Measurements from ENCODE around the gene HIPK2. TPM values are rescaled to one million over a fixed set of nuclear protein-coding genes. Genes with fewer than 3 reads are reported as not detected.

The HIPK2 gene
- total and polyA plus RNA-seq, 8 donors, result 3.4 to 103 (median 38.6) TPM

DNA sequence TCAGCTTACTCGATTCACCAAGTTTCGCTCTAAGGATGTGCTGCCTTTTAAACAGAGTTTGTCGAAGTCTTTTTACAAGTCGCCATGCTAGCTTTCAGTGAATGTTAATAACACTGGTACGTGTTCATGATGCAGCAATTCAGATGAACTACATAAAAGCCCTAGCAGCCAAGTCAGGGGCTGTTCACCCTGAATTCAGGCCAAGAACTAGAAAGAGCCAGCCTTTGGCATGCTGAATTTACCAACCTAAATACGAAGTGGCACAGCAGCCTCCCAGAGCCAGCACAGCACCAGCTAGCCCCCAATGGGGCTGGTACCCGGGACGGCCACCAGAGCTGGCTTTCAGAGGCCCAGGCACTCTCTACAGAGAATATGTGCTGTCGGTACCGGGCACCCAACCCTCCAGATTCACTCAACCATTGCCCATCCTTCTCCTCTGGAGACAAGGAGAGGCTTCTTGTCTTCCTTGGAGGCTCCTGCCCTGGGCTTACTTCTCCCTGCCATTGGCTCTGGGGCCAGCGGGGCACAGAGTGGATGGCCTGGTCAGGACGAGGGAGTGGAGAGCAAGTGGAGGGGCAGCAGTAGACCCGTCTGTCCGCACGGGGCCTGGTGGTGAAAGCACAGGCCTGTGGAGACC is 64.2 kb downstream of the HIPK2 start:
- peaks cover 0 to 31% (median 16%) of the 10 kb centered on the region in 4 donors for H3K4me1 ChIP-seq
- peaks cover 36 to 61% (median 56%) of the 10 kb centered on the region in 4 donors for H3K36me3 ChIP-seq
- no peaks in the 10 kb centered on the region for H3K9me3 ChIP-seq
- WGBS, 5 donors, result 87 to 93% (median 90%) methylated on average over 15 of the region's 15 CpGs
- no peak for DNase-seq
- peak overlapping the region in 3 of 5 donors; percentile 25 to 65 (median 52) for H3K27ac ChIP-seq
- H3K4me3 ChIP-seq, result no peak overlapping the region
- TF ChIP-seq, protein P1, sequence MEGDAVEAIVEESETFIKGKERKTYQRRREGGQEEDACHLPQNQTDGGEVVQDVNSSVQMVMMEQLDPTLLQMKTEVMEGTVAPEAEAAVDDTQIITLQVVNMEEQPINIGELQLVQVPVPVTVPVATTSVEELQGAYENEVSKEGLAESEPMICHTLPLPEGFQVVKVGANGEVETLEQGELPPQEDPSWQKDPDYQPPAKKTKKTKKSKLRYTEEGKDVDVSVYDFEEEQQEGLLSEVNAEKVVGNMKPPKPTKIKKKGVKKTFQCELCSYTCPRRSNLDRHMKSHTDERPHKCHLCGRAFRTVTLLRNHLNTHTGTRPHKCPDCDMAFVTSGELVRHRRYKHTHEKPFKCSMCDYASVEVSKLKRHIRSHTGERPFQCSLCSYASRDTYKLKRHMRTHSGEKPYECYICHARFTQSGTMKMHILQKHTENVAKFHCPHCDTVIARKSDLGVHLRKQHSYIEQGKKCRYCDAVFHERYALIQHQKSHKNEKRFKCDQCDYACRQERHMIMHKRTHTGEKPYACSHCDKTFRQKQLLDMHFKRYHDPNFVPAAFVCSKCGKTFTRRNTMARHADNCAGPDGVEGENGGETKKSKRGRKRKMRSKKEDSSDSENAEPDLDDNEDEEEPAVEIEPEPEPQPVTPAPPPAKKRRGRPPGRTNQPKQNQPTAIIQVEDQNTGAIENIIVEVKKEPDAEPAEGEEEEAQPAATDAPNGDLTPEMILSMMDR (IDR thresholded peaks at IDR 0.05), result no peak
- TF ChIP-seq POLR2AphosphoS5 (IDR thresholded peaks at IDR 0.05) (no peak), EP300 (IDR thresholded peaks at IDR 0.05) (no peak), POLR2A (IDR thresholded peaks at IDR 0.05) (no peak)
- no peaks in the 10 kb centered on the region for H3K27me3 ChIP-seq
- intact Hi-C loops (cut with DNase I; ENCODE audit: low total_unique reads), result loop anchor here (10.0 kb wide), 1 partner anchor 61 kb away; the partner anchor contains the start of gene HIPK2

DNA sequence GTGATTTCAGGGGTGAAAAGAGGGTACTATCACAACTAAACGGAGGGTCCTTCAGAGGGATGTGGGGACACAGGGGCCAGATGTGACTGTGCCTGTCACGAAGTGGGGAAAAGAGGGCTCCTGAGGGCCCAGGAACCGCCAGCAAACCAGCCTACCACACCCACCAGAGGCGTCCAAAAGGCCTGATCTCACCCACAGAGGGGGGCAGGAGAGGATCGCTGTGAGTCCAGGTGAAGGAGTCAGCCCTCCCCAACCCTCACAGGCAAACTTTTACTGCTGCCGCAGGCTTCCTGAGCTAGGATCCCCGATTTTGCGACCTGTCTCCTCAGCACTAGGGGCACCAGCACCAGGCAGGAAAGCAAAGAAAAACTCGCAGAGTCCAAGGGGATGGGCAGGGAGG is 64.7 kb downstream of the HIPK2 start:
- H3K36me3 ChIP-seq, result peaks cover 42 to 67% (median 61%) of the 10 kb centered on the region in 4 donors
- TF ChIP-seq, protein P1 (IDR thresholded peaks at IDR 0.05), result no peak
- TF ChIP-seq POLR2AphosphoS5 (IDR thresholded peaks at IDR 0.05), result no peak
- no peak for TF ChIP-seq EP300 (IDR thresholded peaks at IDR 0.05)
- TF ChIP-seq POLR2A (IDR thresholded peaks at IDR 0.05), result no peak
- H3K4me1 ChIP-seq, result peaks cover 0 to 25% (median 19%) of the 10 kb centered on the region in 4 donors
- no peaks in the 10 kb centered on the region for H3K27me3 ChIP-seq
- no peaks in the 10 kb centered on the region for H3K9me3 ChIP-seq
- 76 to 85% (median 84%) methylated on average over 9 of the region's 9 CpGs for WGBS, 5 donors
- no peak overlapping the region for H3K4me3 ChIP-seq
- H3K27ac ChIP-seq, result no peak overlapping the region
- no peak for DNase-seq
- intact Hi-C loops (cut with DNase I; ENCODE audit: low total_unique reads), result loop anchor here (10.0 kb wide), 1 partner anchor 62 kb away; the partner anchor contains the start of gene HIPK2

DNA sequence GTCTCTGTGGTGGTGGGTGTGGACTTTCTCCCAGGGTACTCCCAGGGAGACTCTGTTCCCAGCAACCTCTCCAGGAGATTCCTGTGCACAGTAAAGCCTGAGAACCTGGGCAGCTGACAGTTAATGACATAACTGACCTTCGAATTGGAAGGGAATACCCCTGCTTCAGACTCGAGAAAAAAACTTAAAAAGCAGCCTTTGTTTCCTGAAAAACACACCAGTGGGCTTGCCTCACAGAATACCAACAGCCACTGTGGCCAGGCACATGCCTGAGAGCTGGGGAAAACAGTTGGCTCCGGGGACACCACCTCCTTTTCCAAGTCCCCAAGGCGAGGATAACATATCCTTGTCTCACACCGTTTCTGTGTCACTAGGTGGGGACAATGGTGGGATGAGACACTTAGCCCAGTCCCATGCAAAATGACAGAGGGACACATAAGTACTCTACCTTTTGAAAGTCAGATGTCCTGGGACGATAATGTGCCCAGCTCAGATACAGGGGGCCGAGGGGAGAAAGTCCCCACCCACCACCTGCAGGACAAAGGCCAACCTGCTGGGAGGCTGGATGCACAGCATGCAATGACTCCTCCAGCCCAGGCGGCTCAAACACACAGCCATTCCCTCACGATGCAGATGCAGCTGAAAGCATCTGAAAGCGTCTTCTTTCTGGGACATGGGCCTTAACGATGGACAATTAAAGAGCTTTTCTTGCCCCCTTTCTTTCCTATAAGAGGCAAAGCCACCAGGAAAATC is 65.6 kb downstream of the HIPK2 start:
- Histone ChIP-seq H3K4me3 (no peak overlapping the region), H3K27me3 (no peaks in the 10 kb centered on the region), H3K9me3 (no peaks in the 10 kb centered on the region), H3K4me1 (peaks cover 0 to 28% (median 20%) of the 10 kb centered on the region in 4 donors), H3K27ac (no peak overlapping the region), H3K36me3 (peaks cover 44 to 76% (median 70%) of the 10 kb centered on the region in 4 donors)
- DNase-seq, result peak in 1 of 2 donors; percentile 38
- 69 to 75% (median 72%) methylated on average over 11 of the region's 11 CpGs for WGBS, 5 donors
- TF ChIP-seq, protein P1 (IDR thresholded peaks at IDR 0.05), result no peak
- no peak for TF ChIP-seq POLR2AphosphoS5 (IDR thresholded peaks at IDR 0.05)
- intact Hi-C loops (cut with DNase I; ENCODE audit: low total_unique reads), result loop anchor here (10.0 kb wide), 1 partner anchor 63 kb away; the partner anchor contains the start of gene HIPK2

DNA sequence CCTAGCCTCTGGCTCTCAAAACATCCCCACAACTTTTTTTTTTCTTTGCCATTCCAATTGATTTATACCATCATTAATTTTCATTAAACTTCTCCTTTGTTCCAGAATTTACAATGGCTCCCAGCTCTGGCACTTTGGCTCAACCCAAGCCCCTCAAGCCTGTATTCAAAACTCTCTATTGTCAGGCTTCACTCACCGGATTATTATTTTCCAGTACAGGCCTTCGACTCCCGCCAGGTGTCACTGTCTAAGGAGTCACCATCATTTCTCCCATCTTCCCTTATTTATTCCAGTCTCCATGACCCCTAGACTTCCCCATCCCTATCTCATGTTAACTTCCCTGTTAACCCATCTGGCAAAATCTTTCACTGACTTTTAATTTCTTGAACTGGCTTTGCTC is 67.8 kb downstream of the HIPK2 start:
- Histone ChIP-seq H3K4me3 (no peak overlapping the region), H3K27ac (no peak overlapping the region), H3K27me3 (no peaks in the 10 kb centered on the region), H3K4me1 (peaks cover 0 to 28% (median 20%) of the 10 kb centered on the region in 4 donors), H3K36me3 (peaks cover 36 to 76% (median 71%) of the 10 kb centered on the region in 4 donors), H3K9me3 (no peaks in the 10 kb centered on the region)
- WGBS, 5 donors, result 95 to 99% (median 98%) methylated on average over 3 of the region's 3 CpGs
- no peak for DNase-seq
- TF ChIP-seq POLR2A (IDR thresholded peaks at IDR 0.05) (no peak), POLR2AphosphoS5 (IDR thresholded peaks at IDR 0.05) (no peak), EP300 (IDR thresholded peaks at IDR 0.05) (no peak)
- TF ChIP-seq, protein P1 (IDR thresholded peaks at IDR 0.05), result no peak
- intact Hi-C loops (cut with DNase I; ENCODE audit: low total_unique reads), result loop anchor here (10.0 kb wide), 1 partner anchor 65 kb away; the partner anchor contains the start of gene HIPK2

Measured in stomach (tissue), 9 donors.